H1 (cell line): ENCODE results near the gene DNAJA3.

Source experiments
- EZH2 ChIP-seq: fragments of 200-600 bp; sonication (generic); IDR thresholded peaks from 2 replicates; pipeline ENCODE4 v1.7.1; 2012; ENCODE audit warnings: low read depth, mild to moderate bottlenecking, moderate library complexity, low read length, inconsistent platforms; ENCODE audit not compliant: severe bottlenecking
- NANOG ChIP-seq: IDR thresholded peaks from 2 replicates; pipeline ENCODE4 v1.6.1; 2011; ENCODE audit warnings: low read length, low read depth, mild to moderate bottlenecking, inconsistent platforms; ENCODE audit not compliant: insufficient read depth, poor library complexity, severe bottlenecking
- POLR2A ChIP-seq, 2 experiments: IDR thresholded peaks; 1 replicate in 1 of 2; 2 replicates in 1 of 2; pipeline ENCODE4 v1.6.1; 2011; ENCODE audit warnings: low read depth in 2 of 2, low read length in 2 of 2, mild to moderate bottlenecking in 2 of 2; ENCODE audit errors: control extremely low read depth in 1 of 2
- POU5F1 ChIP-seq: IDR thresholded peaks from 2 replicates; pipeline ENCODE4 v1.6.1; 2011; ENCODE audit warnings: low read depth, mild to moderate bottlenecking, low read length, moderate library complexity
- RNF2 ChIP-seq: fragments of 200-900, 300-1000 bp; sonication (generic); IDR thresholded peaks from 2 replicates; pipeline ENCODE4 v1.7.1; 2016; ENCODE audit warnings: borderline replicate concordance, low read depth, mild to moderate bottlenecking, antibody characterized with exemption, low read length; ENCODE audit not compliant: poor library complexity, severe bottlenecking; ENCODE audit errors: missing control alignments
- SP1 ChIP-seq: IDR thresholded peaks from 2 replicates; pipeline ENCODE4 v1.6.1; 2011; ENCODE audit warnings: low read depth, low read length

DNA sequence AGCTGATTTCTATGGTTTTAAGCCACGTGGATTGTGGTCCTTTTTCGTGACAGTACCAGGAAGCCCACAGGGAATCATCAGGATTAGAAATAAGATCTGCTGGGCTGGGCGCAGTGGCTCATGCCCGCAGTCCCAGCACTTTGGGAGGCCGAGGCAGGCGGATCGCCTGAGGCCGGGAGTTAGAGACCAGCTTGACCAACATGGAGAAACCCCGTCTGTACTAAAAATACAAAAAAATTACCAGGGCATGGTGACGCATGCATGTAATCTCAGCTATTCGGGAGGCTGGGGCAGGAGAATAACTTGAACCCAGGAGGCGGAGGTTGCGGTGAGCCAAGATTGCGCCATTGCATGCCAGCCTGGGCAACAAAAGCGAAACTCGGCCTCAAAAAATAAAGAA lies 42.2 kb downstream of the DNAJA3 start:
- TF ChIP-seq NANOG (no peak), POU5F1 (no peak), RNF2 (no peak), EZH2 (no peak), SP1 (no peak), POLR2A (IDR thresholded peaks at IDR 0.05; ENCODE audit: control extremely low read depth in 1 of 2, low read depth in 2 of 2, low read length in 2 of 2) (no peak)
